Measurements from ENCODE around the gene TMSB4X.

DNA sequence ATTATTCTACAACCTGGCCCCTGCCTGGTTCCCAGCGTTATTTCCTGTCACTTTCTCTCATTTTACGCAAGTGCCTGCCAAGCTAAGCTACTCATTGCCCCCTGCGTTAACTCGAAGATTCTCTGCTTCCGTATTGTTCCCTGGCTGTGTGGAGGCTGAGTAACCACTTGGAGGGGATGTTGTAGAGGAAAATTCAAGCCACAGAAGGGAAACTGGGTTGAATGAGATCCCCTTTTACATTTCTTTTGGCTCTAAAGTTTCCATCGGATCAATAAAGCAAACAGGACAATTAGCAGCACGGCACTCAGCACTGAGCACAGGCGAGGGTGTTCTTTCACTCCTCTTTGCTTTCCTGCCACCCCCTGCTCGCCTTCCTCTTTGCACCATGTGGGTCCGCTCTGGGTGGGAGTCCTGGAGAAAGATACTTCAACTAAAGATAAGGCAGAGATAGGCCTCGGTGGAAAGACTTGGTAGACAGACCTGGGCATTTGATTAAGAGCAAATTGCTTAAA, 4.2 kb upstream of the TMSB4X start:
- TF ChIP-seq, protein P1, sequence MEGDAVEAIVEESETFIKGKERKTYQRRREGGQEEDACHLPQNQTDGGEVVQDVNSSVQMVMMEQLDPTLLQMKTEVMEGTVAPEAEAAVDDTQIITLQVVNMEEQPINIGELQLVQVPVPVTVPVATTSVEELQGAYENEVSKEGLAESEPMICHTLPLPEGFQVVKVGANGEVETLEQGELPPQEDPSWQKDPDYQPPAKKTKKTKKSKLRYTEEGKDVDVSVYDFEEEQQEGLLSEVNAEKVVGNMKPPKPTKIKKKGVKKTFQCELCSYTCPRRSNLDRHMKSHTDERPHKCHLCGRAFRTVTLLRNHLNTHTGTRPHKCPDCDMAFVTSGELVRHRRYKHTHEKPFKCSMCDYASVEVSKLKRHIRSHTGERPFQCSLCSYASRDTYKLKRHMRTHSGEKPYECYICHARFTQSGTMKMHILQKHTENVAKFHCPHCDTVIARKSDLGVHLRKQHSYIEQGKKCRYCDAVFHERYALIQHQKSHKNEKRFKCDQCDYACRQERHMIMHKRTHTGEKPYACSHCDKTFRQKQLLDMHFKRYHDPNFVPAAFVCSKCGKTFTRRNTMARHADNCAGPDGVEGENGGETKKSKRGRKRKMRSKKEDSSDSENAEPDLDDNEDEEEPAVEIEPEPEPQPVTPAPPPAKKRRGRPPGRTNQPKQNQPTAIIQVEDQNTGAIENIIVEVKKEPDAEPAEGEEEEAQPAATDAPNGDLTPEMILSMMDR (conservative IDR thresholded peaks at IDR 0.05; ENCODE audit: low read depth, low read length): peak; percentile 59
- TF ChIP-seq MAZ (IDR thresholded peaks at IDR 0.05; ENCODE audit: borderline replicate concordance, low read depth, low read length) (no peak), SMC3 (IDR thresholded peaks at IDR 0.05; ENCODE audit: low read depth, low read length) (peak; percentile 45; the same call in 1 of the 2 replicates), POLR2A (IDR thresholded peaks at IDR 0.05; ENCODE audit: low read depth, low read length) (no peak)
- TF ChIP-seq, protein P2, sequence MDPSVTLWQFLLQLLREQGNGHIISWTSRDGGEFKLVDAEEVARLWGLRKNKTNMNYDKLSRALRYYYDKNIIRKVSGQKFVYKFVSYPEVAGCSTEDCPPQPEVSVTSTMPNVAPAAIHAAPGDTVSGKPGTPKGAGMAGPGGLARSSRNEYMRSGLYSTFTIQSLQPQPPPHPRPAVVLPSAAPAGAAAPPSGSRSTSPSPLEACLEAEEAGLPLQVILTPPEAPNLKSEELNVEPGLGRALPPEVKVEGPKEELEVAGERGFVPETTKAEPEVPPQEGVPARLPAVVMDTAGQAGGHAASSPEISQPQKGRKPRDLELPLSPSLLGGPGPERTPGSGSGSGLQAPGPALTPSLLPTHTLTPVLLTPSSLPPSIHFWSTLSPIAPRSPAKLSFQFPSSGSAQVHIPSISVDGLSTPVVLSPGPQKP (IDR thresholded peaks at IDR 0.05; ENCODE audit: borderline replicate concordance, low read depth, low read length): no peak
